ENCODE results near the gene PCCA.

The PCCA gene

GRCh38 chr13:100443278-100443997 is 354.5 kb downstream of the PCCA start:
- no peak for TF ChIP-seq CTCF (IDR thresholded peaks at IDR 0.05; ENCODE audit: extremely low read depth, insufficient read depth, missing control alignments)
- DNase-seq (ENCODE audit: low spot score): no peak
- in situ Hi-C loops (cut with MboI; ENCODE audit: low pct_unique_long_range_greater_than_20kb, low sequenced_read_pairs, unreplicated experiment): no loop called here

GRCh38 chr13:100443998-100444328 is 355.1 kb downstream of the PCCA start:
- in situ Hi-C loops (cut with MboI; ENCODE audit: low pct_unique_long_range_greater_than_20kb, low sequenced_read_pairs, unreplicated experiment): no loop called here
- TF ChIP-seq CTCF (IDR thresholded peaks at IDR 0.05; ENCODE audit: extremely low read depth, insufficient read depth, missing control alignments): no peak
- DNase-seq (ENCODE audit: low spot score): no peak

DNA sequence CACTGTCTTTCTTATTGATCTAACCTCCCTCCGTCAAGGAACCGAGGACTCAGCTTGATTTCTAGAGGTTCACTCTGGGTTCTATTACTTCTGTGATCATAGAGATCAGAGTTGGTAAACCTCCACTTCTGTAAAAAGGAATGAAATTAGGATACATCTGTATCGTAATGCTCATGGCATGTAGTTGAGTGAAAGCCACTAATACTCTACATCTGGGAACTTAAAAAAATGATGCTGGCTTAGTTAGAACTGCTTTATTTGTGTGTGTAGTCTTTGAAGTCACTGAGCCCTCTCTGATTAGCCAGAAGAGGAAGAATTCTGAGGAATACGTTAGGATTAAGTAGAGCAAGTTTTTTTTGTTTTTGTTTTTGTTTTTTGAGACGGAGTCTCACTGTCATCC is 358.9 kb downstream of the PCCA start:
- no peak for TF ChIP-seq CTCF (IDR thresholded peaks at IDR 0.05; ENCODE audit: extremely low read depth, insufficient read depth, missing control alignments)
- no peak for DNase-seq (ENCODE audit: low spot score)
- in situ Hi-C loops (cut with MboI; ENCODE audit: low pct_unique_long_range_greater_than_20kb, low sequenced_read_pairs, unreplicated experiment): no loop called here

DNA sequence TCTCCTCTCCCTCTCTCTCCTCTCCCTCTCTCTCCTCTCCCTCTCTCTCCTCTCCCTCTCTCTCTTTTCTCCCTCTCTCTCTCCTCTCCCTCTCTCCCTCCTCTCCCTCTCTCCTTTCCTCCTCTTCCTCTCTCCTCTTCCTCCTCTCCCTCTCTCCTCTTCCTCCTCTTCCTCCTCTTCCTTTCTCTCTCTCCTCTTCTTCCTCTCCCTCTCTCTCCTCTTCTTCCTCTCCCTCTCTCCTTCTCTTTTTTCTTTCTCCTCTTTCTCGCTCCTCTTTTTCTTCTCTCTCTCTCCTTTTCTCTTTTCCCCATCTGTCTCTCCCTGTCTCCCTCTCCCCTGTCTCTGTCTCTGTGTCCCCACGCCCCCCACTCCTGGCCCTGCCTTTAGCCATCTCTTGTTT is 363.0 kb downstream of the PCCA start:
- no peak for TF ChIP-seq CTCF (IDR thresholded peaks at IDR 0.05; ENCODE audit: extremely low read depth, insufficient read depth, missing control alignments)
- in situ Hi-C loops (cut with MboI; ENCODE audit: low pct_unique_long_range_greater_than_20kb, low sequenced_read_pairs, unreplicated experiment): no loop called here
- DNase-seq (ENCODE audit: low spot score): no peak

DNA sequence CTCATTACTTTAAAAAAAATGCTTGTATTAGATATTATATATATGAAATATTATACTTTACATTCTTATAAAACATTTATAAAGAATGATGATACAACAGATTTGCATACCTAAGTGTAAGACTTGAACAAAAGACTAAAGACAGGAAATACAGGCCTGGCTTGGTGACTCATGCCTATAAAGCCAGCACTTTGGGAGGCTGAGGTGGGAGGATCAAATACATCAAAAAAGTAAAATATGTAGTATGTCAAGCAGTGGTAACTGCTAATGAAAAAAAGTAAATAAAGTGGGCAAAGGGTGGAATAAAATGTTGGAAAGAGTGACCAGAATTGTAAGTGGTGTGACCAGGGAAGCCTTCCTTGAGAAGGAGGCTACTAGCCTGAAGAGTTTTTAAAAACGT is 366.0 kb downstream of the PCCA start:
- TF ChIP-seq CTCF (IDR thresholded peaks at IDR 0.05; ENCODE audit: extremely low read depth, insufficient read depth, missing control alignments): no peak
- in situ Hi-C loops (cut with MboI; ENCODE audit: low pct_unique_long_range_greater_than_20kb, low sequenced_read_pairs, unreplicated experiment): no loop called here
- DNase-seq (ENCODE audit: low spot score): no peak

- in situ Hi-C loops (cut with MboI; ENCODE audit: low pct_unique_long_range_greater_than_20kb, low sequenced_read_pairs, unreplicated experiment): no loop called here
- no peak for DNase-seq (ENCODE audit: low spot score)
- no peak for TF ChIP-seq CTCF (IDR thresholded peaks at IDR 0.05; ENCODE audit: extremely low read depth, insufficient read depth, missing control alignments)
Observed at GRCh38 chr13:100458673-100459072, 369.8 kb downstream of the PCCA start.
